HG03354 (cell line): ENCODE data around the gene CALN1.
"Not testable (repeated sequence)": the region's sequence is repeated elsewhere in the genome, so short reads cannot be mapped to it uniquely, and the experiment has no call there.

Experiments used
- ATAC-seq: cut with Tn5 transposase; IDR thresholded peaks from one replicate; pipeline ENCODE4 v1.9.1; 2021; ENCODE audit warnings: mild to moderate bottlenecking; ENCODE audit not compliant: unreplicated experiment, poor library complexity, severe bottlenecking

Gene CALN1

GRCh38 chr7:72213769-72214168, 198.4 kb downstream of the CALN1 start:
- ATAC-seq: no peak

GRCh38 chr7:72213081-72213480, 199.1 kb downstream of the CALN1 start:
- no peak for ATAC-seq

- no peak for ATAC-seq
These were observed 201.0 kb downstream of the CALN1 start for GRCh38 chr7:72211175-72211574.

- not testable (repeated sequence) for ATAC-seq
These were observed 203.1 kb downstream of the CALN1 start for GRCh38 chr7:72209006-72209405.

GRCh38 chr7:72196176-72196575, 216.0 kb downstream of the CALN1 start:
- no peak for ATAC-seq

- no peak for ATAC-seq
These were observed 221.2 kb downstream of the CALN1 start for GRCh38 chr7:72190919-72191318.

- ATAC-seq: no peak
These were observed 222.0 kb downstream of the CALN1 start for GRCh38 chr7:72190146-72190545.

- no peak for ATAC-seq
These were observed 225.0 kb downstream of the CALN1 start for GRCh38 chr7:72187179-72187578.

GRCh38 chr7:72183835-72184234, 228.3 kb downstream of the CALN1 start:
- no peak for ATAC-seq

GRCh38 chr7:72182036-72182435, 230.1 kb downstream of the CALN1 start:
- ATAC-seq: no peak

GRCh38 chr7:72176875-72177274, 235.3 kb downstream of the CALN1 start:
- no peak for ATAC-seq

- no peak for ATAC-seq
These were observed 241.7 kb downstream of the CALN1 start for GRCh38 chr7:72170475-72170874.

GRCh38 chr7:72163271-72163670, 248.9 kb downstream of the CALN1 start:
- no peak for ATAC-seq

- ATAC-seq: no peak
These were observed 250.6 kb downstream of the CALN1 start for GRCh38 chr7:72161534-72161933.

- ATAC-seq: no peak
These were observed 252.2 kb downstream of the CALN1 start for GRCh38 chr7:72159911-72160310.

GRCh38 chr7:72156671-72157070, 255.5 kb downstream of the CALN1 start:
- ATAC-seq: no peak

- no peak for ATAC-seq
These were observed 259.0 kb downstream of the CALN1 start for GRCh38 chr7:72153132-72153512.

- no peak for ATAC-seq
These were observed 259.7 kb downstream of the CALN1 start for GRCh38 chr7:72152161-72153131.

- no peak for ATAC-seq
These were observed 271.6 kb downstream of the CALN1 start for GRCh38 chr7:72140566-72140965.

GRCh38 chr7:72127136-72127535, 285.0 kb downstream of the CALN1 start:
- no peak for ATAC-seq

GRCh38 chr7:72123913-72124312, 288.2 kb downstream of the CALN1 start:
- ATAC-seq: no peak

GRCh38 chr7:72118366-72118765, 293.8 kb downstream of the CALN1 start:
- ATAC-seq: no peak
